HepG2 (cell line): ENCODE data around the gene RABGAP1. TPM values are rescaled to one million over a fixed set of nuclear protein-coding genes. Genes with fewer than 3 reads are reported as not detected.

Experiments used
- ZNF713 ChIP-seq: sonication (generic); formaldehyde crosslinking; IDR thresholded peaks from 2 replicates; pipeline ENCODE4 v1.4.0; 2020; ENCODE audit warnings: mild to moderate bottlenecking, missing genetic modification reagents
- ZNF883 ChIP-seq: sonication (generic); formaldehyde crosslinking; IDR thresholded peaks from 2 replicates; pipeline ENCODE4 v1.5.1; 2020; ENCODE audit warnings: mild to moderate bottlenecking, missing genetic modification reagents; ENCODE audit errors: not compliant biosample characterization
- polyA plus RNA-seq, 8 experiments: library from polyadenylated mRNA; depleted of rRNA in 3 of 8; stranded (reverse) in 7 of 8; unstranded in 1 of 8; fragments of >200 nt; fragmentation: Illumina TruSeq in 4 of 8; extraction: Trizol in 4 of 8; gene quantifications; 2 replicates each; pipeline versions ENCODE4 v1.2.1 to v1.2.3, GENCODE V29; 2011 to 2016; ENCODE audit warnings: low read depth in 4 of 8, missing spikeins in 1 of 8, mixed read lengths in 1 of 8; ENCODE audit not compliant: insufficient read depth in 1 of 8
- total RNA-seq, 5 experiments: library from RNA; depleted of rRNA; stranded (reverse); fragments of >200 nt; fragmentation: Illumina TruSeq; extraction: Trizol; gene quantifications; 2 replicates each; pipeline ENCODE4 v1.2.3, GENCODE V29; 2016; ENCODE audit warnings: low read depth in 1 of 5
- TF ChIP-seq, protein P1 (sequence below), 2 experiments: fragments of 450-650 bp in 1 of 2; sonication (generic) in 1 of 2; formaldehyde crosslinking in 1 of 2; IDR thresholded peaks; 2 replicates each; pipeline versions ENCODE4 v1.6.1 to v1.8.0; 2016 to 2022; ENCODE audit warnings: antibody characterized with exemption in 1 of 2, mild to moderate bottlenecking in 1 of 2, missing genetic modification reagents in 1 of 2

RABGAP1 gene
- total and polyA plus RNA-seq, 2 of the 13 experiments (the other 11 are each of a cell fraction or from before 2014, with no cell fraction given): 19.1 to 19.3 TPM

DNA sequence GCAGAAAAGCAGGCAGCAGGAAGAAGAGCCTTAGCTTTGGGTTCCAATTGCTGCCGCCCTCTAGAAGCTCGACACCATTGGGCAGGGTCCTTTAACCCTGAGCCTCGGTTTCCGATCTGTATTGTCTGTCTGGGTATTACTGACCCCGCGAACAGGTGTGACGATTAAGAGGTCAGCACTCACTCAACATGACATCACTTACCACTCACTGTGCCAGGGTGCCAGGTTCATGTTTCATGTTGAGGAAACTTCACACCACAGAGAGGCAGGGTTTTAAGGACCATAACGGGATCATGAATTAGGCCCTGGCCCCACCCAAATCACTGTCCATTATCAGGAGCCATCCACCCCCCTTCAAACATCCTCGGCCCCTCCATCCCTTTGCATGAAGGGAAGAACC is 168.2 kb downstream of the RABGAP1 start (continued):
- TF ChIP-seq, protein P1, sequence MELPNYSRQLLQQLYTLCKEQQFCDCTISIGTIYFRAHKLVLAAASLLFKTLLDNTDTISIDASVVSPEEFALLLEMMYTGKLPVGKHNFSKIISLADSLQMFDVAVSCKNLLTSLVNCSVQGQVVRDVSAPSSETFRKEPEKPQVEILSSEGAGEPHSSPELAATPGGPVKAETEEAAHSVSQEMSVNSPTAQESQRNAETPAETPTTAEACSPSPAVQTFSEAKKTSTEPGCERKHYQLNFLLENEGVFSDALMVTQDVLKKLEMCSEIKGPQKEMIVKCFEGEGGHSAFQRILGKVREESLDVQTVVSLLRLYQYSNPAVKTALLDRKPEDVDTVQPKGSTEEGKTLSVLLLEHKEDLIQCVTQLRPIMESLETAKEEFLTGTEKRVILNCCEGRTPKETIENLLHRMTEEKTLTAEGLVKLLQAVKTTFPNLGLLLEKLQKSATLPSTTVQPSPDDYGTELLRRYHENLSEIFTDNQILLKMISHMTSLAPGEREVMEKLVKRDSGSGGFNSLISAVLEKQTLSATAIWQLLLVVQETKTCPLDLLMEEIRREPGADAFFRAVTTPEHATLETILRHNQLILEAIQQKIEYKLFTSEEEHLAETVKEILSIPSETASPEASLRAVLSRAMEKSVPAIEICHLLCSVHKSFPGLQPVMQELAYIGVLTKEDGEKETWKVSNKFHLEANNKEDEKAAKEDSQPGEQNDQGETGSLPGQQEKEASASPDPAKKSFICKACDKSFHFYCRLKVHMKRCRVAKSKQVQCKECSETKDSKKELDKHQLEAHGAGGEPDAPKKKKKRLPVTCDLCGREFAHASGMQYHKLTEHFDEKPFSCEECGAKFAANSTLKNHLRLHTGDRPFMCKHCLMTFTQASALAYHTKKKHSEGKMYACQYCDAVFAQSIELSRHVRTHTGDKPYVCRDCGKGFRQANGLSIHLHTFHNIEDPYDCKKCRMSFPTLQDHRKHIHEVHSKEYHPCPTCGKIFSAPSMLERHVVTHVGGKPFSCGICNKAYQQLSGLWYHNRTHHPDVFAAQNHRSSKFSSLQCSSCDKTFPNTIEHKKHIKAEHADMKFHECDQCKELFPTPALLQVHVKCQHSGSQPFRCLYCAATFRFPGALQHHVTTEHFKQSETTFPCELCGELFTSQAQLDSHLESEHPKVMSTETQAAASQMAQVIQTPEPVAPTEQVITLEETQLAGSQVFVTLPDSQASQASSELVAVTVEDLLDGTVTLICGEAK (IDR thresholded peaks at IDR 0.05): no peak
- TF ChIP-seq, protein P1 (CRISPR knock-in tag; IDR thresholded peaks at IDR 0.05): no peak
- TF ChIP-seq ZNF883 (CRISPR knock-in tag): no peak
- no peak for TF ChIP-seq ZNF713
- TF ChIP-seq, all 625 proteins: peak for 2
